Gastroesophageal sphincter (tissue), 3 donors: ENCODE data around the gene SNTG2.

Source experiments
- EP300 ChIP-seq: sonication (generic); formaldehyde crosslinking; IDR thresholded peaks from one replicate; pipeline ENCODE4 v1.6.1; 2017; ENCODE audit warnings: antibody characterized with exemption, mild to moderate bottlenecking
- TF ChIP-seq, protein P1 (sequence below), 4 experiments: fragments of 200-600 bp in 2 of 4; fragments of 450-650 bp in 2 of 4; sonication (generic) in 1 of 4; IDR thresholded peaks; one replicate each; pipeline ENCODE4 v1.5.1; 2017 to 2019; ENCODE audit warnings: antibody characterized with exemption in 4 of 4, mild to moderate bottlenecking in 2 of 4, moderate library complexity in 2 of 4

DNA sequence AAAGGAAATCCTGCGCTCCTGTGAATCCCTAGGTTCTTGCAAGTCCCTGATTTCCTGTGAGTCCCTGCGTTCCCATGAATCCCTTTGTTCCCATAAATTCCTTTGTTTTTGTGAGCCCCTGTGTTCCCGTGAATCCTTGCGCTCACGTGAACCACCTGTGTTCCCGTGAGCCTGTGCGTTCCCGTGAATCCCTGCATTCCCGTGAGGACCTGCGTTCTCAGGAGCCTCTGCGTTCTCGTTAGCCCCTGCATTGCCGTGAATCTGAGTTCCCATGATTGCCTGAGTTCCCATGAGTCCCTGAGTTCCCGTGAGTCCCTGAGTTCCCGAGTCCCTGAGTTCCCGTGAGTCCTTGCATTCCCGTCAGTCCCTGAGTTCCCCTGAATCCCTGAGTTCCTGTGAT lies 71.5 kb downstream of the SNTG2 start:
- TF ChIP-seq, protein P1, sequence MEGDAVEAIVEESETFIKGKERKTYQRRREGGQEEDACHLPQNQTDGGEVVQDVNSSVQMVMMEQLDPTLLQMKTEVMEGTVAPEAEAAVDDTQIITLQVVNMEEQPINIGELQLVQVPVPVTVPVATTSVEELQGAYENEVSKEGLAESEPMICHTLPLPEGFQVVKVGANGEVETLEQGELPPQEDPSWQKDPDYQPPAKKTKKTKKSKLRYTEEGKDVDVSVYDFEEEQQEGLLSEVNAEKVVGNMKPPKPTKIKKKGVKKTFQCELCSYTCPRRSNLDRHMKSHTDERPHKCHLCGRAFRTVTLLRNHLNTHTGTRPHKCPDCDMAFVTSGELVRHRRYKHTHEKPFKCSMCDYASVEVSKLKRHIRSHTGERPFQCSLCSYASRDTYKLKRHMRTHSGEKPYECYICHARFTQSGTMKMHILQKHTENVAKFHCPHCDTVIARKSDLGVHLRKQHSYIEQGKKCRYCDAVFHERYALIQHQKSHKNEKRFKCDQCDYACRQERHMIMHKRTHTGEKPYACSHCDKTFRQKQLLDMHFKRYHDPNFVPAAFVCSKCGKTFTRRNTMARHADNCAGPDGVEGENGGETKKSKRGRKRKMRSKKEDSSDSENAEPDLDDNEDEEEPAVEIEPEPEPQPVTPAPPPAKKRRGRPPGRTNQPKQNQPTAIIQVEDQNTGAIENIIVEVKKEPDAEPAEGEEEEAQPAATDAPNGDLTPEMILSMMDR (IDR thresholded peaks at IDR 0.05), result no peak
- TF ChIP-seq EP300, result no peak
